ENCODE results near the gene SLC25A53.
A peak's percentile ranks its signal among the peaks of the same experiment; 100 is the strongest.
"Not testable (repeated sequence)": the region's sequence is repeated elsewhere in the genome, so short reads cannot be mapped to it uniquely, and the experiment has no call there.

SLC25A53 gene

GRCh38 chrX:104130808-104131207 is 26.0 kb downstream of the SLC25A53 start:
- no peak for DNase-seq

- no peak for DNase-seq
These were observed 30.0 kb downstream of the SLC25A53 start for GRCh38 chrX:104126856-104127255.

GRCh38 chrX:104122829-104123228 is 34.0 kb downstream of the SLC25A53 start:
- no peak for DNase-seq

GRCh38 chrX:104118765-104119164 is 38.0 kb downstream of the SLC25A53 start:
- no peak for DNase-seq

- no peak for DNase-seq
These were observed 39.0 kb downstream of the SLC25A53 start for GRCh38 chrX:104117759-104118158.

GRCh38 chrX:104113222-104113965 is 43.4 kb downstream of the SLC25A53 start:
- DNase-seq = peak; percentile 44

- DNase-seq = peak; percentile 79
These were observed 44.4 kb downstream of the SLC25A53 start, which contains the start of gene ZCCHC18 for GRCh38 chrX:104112326-104112951. ZCCHC18 (plus strand) TSS chrX:104112523; CDS start chrX:104114112, 1,589 bp downstream.

- not testable (repeated sequence) for DNase-seq
These were observed 46.1 kb downstream of the SLC25A53 start for GRCh38 chrX:104110491-104111240.

GRCh38 chrX:104108955-104109354 is 47.9 kb downstream of the SLC25A53 start:
- no peak for DNase-seq

- DNase-seq = no peak
These were observed 51.2 kb downstream of the SLC25A53 start for GRCh38 chrX:104105330-104106262.

- DNase-seq = no peak
These were observed 52.1 kb downstream of the SLC25A53 start for GRCh38 chrX:104104676-104105075.

GRCh38 chrX:104098919-104099318 is 57.9 kb downstream of the SLC25A53 start:
- DNase-seq = no peak

GRCh38 chrX:104098151-104098808 is 58.5 kb downstream of the SLC25A53 start:
- DNase-seq = no peak

- DNase-seq = no peak
These were observed 70.9 kb downstream of the SLC25A53 start for GRCh38 chrX:104085919-104086318.

- DNase-seq = no peak
These were observed 71.3 kb downstream of the SLC25A53 start for GRCh38 chrX:104085477-104085876.

GRCh38 chrX:104084534-104085277 is 72.1 kb downstream of the SLC25A53 start:
- DNase-seq = no peak

- no peak for DNase-seq
These were observed 72.7 kb downstream of the SLC25A53 start for GRCh38 chrX:104084063-104084462.

- DNase-seq = not testable (repeated sequence)
These were observed 79.0 kb downstream of the SLC25A53 start for GRCh38 chrX:104077854-104078253.

GRCh38 chrX:104075778-104076445 is 80.9 kb downstream of the SLC25A53 start, which contains the start of gene TMSB15C:
TMSB15C (minus strand) TSS chrX:104076236.
- DNase-seq = not testable (repeated sequence)

- not testable (repeated sequence) for DNase-seq
These were observed 94.2 kb downstream of the SLC25A53 start for GRCh38 chrX:104062636-104063035.
